ENCODE results near the gene PRTN3.
A peak's percentile ranks its signal among the peaks of the same experiment; 100 is the strongest.
"Not testable (repeated sequence)": the region's sequence is repeated elsewhere in the genome, so short reads cannot be mapped to it uniquely, and the experiment has no call there.

The PRTN3 gene

DNA sequence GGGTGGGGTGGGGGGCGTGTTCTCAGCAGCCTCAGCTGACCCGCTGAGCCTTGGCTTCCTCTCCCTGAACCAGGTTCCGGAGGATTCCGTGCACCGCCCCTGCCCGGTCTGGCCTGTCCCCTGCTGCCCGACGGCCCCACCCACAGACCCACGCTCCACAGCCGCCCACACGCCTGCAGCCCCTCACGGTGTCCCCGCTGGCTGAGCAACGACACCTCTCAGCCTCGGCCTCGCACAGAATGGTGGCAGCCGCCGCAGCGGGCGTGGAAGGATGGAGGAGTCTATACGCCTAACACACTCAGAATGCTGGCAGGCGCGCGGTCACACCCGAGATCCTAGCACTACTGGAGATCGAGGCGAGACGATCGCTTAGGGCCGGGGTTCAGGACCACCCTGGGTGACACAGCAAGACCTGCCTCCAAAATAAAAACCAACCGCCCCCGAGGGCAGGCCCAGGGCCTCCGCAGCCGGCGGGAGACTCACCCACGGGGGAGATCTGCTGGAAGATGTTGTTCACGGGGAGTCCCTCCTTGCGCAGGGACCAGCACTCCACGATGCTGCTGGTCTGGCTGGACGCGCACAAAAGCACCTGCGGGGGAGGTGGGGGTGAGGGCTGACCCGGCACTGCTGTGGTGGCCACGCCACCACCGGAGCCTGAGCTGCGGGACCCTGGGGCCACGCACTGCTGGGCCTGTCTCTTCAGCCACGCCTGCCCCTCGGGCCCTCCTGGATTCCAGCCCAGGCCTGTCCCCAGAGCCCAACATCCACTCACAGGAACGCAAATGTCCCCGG, 43.8 kb downstream of the PRTN3 start:
- DNase-seq: no peak

GRCh38 chr19:885536-886224, 44.9 kb downstream of the PRTN3 start:
- no peak for DNase-seq

GRCh38 chr19:887072-887471, 46.3 kb downstream of the PRTN3 start:
- peak in 1 of 2 experiments; percentile 33 for DNase-seq

- DNase-seq: no peak
Measured at GRCh38 chr19:887599-887998, 46.8 kb downstream of the PRTN3 start.

DNA sequence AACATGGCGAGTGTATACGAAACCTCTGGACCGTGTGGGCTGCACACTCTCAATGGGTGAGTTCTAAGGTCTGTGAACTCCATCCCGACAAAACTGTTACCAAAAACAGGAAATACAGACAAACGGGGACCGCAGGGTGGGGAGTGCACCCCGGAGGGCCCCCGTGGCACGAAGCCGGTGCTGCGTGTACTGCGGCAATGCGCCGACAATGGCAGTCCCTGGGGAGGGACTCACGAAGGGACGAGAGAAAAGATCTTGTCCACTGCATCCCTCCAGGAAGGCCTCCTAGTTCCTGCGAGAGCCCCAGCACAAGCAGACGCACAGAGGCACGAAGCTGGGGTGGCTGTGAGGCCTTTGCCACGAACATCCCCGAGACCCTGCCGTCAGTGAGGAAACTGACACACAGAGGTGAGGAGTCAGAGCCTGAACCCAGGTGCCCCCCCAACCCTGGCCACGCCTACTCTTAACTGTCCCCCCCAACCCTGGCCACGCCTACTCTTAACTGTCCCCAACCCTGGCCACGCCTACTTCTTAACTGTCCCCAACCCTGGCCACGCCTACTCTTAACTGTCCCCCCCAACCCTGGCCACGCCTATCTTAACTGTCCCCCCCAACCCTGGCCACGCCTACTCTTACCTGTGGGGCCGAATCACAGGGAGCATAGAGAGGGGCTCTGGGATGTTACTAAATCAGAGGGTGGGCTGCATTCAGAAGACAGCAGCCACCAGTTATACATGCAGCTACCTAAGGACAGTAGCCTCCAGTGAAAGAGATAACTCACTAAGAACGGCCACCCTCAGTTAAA, 48.0 kb downstream of the PRTN3 start:
- no peak for DNase-seq

DNA sequence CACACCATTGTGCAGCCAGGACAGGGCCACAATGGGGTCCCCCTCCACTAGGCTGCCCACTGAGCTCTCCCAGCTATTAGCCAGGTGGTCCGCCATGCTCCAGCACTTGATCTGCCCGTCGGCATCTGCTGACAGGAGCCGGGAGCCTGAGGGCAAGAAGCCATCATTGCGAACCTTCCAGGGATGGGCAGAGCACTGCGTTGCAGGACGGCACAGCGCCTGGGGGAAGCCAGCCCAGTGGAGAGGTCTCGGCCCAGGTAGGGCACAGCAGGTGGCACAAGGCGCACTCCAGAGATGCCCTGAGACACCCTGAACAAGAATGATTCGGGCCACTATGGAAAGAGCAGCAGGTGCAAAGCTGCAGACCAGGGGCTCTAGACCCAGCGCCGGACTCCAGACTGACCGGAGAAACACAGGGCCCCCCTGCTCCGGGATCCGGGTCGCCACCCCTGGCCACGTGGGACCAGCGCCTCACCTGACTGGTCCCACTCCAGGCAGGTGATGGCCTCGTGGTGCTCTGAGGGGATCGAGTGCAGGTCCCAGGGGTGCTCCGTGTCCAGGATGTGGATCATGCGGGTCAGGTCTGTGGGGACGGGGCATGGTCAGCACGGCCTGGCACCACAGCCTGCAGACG, 49.0 kb downstream of the PRTN3 start:
- no peak for DNase-seq

DNA sequence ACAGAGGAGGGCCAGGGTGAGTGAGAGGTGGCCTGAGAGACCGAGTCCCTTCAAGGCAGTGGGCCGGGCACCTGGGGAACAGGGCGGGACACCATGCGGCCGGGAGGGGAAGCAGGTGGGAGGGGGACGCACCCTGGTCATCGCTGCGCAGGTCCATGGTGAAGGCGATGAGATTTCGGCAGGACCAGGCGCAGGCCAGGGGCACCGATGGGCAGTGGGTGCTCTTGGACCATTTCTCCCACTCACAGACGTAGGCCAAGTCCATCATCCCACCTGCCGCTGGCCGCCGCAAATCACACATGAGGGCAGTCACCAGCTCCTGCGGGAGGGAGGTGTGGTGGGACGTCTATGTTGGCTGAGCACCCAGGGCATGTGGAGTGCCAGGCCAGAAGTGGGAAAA, 50.0 kb downstream of the PRTN3 start:
- DNase-seq: no peak

GRCh38 chr19:891421-892200, 50.8 kb downstream of the PRTN3 start:
- not testable (repeated sequence) for DNase-seq

GRCh38 chr19:892243-892893, 51.6 kb downstream of the PRTN3 start:
- no peak for DNase-seq

GRCh38 chr19:892894-893689, 52.3 kb downstream of the PRTN3 start, which contains the start of the genes MED16 and RNU6-9:
Gene MED16 (minus strand): TSS chr19:893187. CDS start chr19:891131, 2,056 bp downstream.
Gene RNU6-9 (plus strand): TSS chr19:893484.
- peak; percentile 82 to 83 for DNase-seq

GRCh38 chr19:896434-896833, 55.6 kb downstream of the PRTN3 start:
- no peak for DNase-seq

DNA sequence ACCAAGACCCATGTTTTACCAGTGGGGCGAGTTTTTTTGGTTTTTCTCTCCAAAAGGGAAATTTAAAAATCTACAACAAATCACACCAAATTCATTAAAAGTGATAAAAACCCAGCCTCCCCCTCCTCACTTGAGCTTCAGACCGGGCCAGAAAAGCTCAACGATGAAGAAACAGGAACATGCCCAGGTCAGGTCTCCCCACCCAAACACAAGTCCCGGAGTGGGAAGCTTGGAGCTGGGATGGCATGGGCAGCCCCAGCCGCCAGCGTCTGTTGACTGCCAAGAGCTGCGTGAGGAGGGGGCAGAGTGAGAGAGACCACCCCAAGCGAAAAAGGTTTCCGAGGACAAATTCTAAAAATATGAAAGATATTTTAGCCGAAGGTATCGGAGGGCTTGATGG, 56.2 kb downstream of the PRTN3 start:
- DNase-seq: no peak

DNA sequence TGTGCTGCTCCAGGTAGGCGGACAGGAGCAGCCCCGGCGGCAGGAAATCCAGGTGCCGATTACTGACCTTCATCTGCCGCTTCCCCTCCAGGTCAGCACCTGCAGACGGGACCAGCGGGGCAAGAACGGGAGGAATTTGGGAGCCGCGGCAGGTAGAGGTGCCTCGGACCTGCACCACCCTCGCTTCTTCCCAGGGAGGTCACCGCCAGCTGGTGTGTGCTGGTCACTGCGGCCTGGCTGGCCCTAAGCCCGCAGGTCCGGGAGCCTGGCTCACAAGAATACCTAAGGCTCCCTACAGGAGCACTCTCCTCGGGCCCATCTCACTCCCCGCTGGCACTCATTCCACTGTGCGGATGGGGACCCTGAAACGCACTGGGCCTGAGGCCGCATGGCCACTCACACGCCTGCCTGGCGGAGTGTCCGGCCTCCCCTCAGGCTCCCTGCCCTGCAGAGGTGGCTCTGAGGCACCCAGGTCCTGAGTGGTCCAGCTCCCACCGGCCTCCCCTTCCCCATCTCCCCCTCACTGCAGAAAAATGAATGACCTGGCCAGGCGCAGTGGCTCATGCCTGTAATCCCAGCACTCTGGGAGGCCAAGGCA, 56.7 kb downstream of the PRTN3 start:
- DNase-seq: no peak
